ENCODE results near the gene NALCN. TPM values are rescaled to one million over a fixed set of nuclear protein-coding genes. Genes with fewer than 3 reads are reported as not detected.

The NALCN gene
- total and polyA plus RNA-seq, 8 donors, result 0.51 to 5.1 (median 2.0) TPM

DNA sequence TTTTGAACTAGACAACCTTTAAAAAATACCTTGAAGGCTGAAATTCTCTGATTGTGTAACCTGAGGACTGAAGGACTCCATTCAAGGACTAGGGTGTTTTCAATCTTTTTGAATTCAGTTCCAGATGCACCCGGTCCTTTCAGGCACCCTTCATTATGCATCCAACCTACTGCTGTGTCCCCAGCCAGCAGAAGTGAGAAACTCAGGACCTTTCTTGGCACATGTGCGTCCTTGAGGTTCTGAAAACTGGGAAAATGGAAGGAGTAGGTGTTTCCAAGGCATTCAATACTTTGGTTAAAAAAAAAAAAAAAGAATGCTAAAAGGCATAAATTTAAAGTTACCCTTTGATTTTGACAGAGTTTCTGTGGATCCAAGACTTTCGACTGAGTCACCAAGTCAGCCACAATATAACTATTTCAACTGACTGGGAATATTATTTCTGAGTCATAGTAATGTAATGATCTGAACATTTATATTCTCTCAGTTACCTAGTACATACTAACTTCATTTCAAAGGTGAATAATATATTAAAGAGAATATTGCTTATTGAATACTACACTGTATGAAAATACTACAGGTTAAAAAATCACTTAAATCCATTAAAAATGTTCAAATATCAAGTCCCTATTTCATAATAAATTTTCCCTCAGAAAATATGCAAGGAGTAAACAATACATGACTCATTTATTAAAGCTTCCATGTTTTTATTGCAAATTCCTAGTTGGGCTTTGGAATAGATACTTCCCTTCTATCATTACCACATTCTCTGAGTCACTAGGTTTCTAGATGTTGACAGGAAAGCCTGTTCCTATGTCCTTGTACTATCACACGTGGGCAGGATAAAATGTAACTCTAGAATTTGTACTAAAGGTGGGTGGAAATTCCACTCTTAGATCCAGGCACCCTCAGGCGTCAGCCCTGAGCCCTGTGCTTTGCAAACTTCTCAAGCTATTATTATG is 33.8 kb upstream of the NALCN start:
- Histone ChIP-seq H3K4me1 (no peaks in the 10 kb centered on the region), H3K27me3 (no peaks in the 10 kb centered on the region), H3K27ac (peak overlapping the region in 1 of 4 donors; percentile 15), H3K4me3 (no peak overlapping the region), H3K36me3 (no peaks in the 10 kb centered on the region), H3K9me3 (no peaks in the 10 kb centered on the region)
- ATAC-seq (peak in 2 of 4 donors; percentile 41 to 42), FAIRE-seq (no peak), DNase-seq (no peak)
- WGBS, 2 donors, result 52 to 54% methylated on average over 5 of the region's 5 CpGs
- no peak for TF ChIP-seq CTCF (IDR thresholded peaks at IDR 0.05)
- intact Hi-C loops (cut with DNase I), result no loop called here

GRCh38 chr13:101447852-101448251 is 31.5 kb upstream of the NALCN start:
- WGBS, 2 donors, result 78 to 82% methylated on average over 4 of the region's 4 CpGs
- Histone ChIP-seq H3K9me3 (no peaks in the 10 kb centered on the region), H3K36me3 (no peaks in the 10 kb centered on the region), H3K27me3 (no peaks in the 10 kb centered on the region), H3K4me1 (no peaks in the 10 kb centered on the region), H3K27ac (no peak overlapping the region), H3K4me3 (no peak overlapping the region)
- intact Hi-C loops (cut with DNase I), result no loop called here
- DNase-seq, result no peak
- TF ChIP-seq CTCF (IDR thresholded peaks at IDR 0.05), result no peak
- FAIRE-seq, result no peak
- no peak for ATAC-seq

DNA sequence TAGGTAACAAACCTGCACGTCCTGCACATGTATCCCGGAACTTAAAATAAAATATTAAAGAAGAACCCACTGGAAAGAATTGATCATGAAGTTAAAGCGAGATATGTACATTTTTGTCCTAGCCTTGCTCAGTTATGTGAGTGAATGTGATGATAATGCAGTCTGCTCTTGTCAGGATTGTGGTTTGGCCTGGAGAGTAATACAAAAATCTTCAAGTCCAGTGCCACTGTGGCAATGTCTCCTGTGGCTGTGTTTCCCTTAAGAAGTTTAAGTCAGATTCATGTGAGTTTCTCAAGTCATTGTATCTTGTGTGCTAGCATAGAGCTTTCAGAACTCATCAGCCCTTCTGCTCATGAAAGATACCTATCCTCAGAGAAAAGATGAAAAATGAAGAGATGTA is 18.2 kb upstream of the NALCN start:
- H3K9me3 ChIP-seq, result no peaks in the 10 kb centered on the region
- H3K27ac ChIP-seq, result no peak overlapping the region
- H3K27me3 ChIP-seq, result no peaks in the 10 kb centered on the region
- no peak for ATAC-seq
- intact Hi-C loops (cut with DNase I), result no loop called here
- H3K4me3 ChIP-seq, result no peak overlapping the region
- TF ChIP-seq CTCF (IDR thresholded peaks at IDR 0.05), result no peak
- H3K36me3 ChIP-seq, result no peaks in the 10 kb centered on the region
- FAIRE-seq, result no peak
- no peak for DNase-seq
- 85 to 90% methylated on average over 3 of the region's 3 CpGs for WGBS, 2 donors
- H3K4me1 ChIP-seq, result no peaks in the 10 kb centered on the region

- FAIRE-seq (no peak), ATAC-seq (no peak), DNase-seq (no peak)
- no peak for TF ChIP-seq CTCF (IDR thresholded peaks at IDR 0.05)
- Histone ChIP-seq H3K27me3 (no peaks in the 10 kb centered on the region), H3K36me3 (no peaks in the 10 kb centered on the region), H3K9me3 (no peaks in the 10 kb centered on the region), H3K27ac (no peak overlapping the region), H3K4me1 (no peaks in the 10 kb centered on the region), H3K4me3 (no peak overlapping the region)
- intact Hi-C loops (cut with DNase I), result no loop called here
Measured at GRCh38 chr13:101433895-101434294, 17.6 kb upstream of the NALCN start.

DNA sequence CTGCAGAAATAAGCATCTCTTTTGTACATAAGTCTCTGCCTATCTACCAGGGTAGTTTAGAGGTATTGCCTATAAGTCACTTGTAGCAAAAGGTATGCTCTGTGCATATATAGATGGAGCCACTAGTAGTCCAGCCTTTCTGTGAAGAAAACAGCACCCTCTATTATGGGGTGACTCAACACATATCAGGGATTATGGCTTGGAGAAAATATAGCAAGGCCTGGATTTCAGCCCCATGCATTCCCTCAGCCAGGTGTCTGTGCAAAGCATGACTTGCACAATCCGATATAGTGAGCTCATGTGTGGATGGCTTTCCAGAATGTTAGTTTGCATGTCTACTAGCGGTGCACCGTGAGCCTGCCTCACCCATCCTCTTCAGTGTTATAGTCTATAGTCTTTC is 13.4 kb upstream of the NALCN start:
- H3K36me3 ChIP-seq, result no peaks in the 10 kb centered on the region
- ATAC-seq (no peak), FAIRE-seq (no peak), DNase-seq (no peak)
- no peaks in the 10 kb centered on the region for H3K27me3 ChIP-seq
- no peak overlapping the region for H3K27ac ChIP-seq
- H3K4me3 ChIP-seq, result no peak overlapping the region
- TF ChIP-seq CTCF (IDR thresholded peaks at IDR 0.05), result no peak
- WGBS, 2 donors, result 96 to 98% methylated on average over 3 of the region's 3 CpGs
- no peaks in the 10 kb centered on the region for H3K4me1 ChIP-seq
- H3K9me3 ChIP-seq, result no peaks in the 10 kb centered on the region
- intact Hi-C loops (cut with DNase I), result no loop called here

Measured in pancreas (tissue), 10 donors.